Activated CD8-positive, alpha-beta T cell treated with anti-CD3 and anti-CD28 coated beads for 36 hours (primary cell): Measurements from ENCODE around the gene NKD1. TPM values are rescaled to one million over a fixed set of nuclear protein-coding genes. Genes with fewer than 3 reads are reported as not detected.

Experiments
- ATAC-seq: fragments of 200-7000 bp; cut with Tn5 transposase; one replicate; pipeline ENCODE4 v1.10.0; 2021; ENCODE audit warnings: mild to moderate bottlenecking, moderate library complexity
- CTCF ChIA-PET: fragments of 350-600 bp; sonication (Branson Sonifier 250); formaldehyde crosslinking; loops from one replicate; lab custom pipeline; 2021; ENCODE audit warnings: antibody characterized with exemption; lab: Charles Lee
- POLR2A ChIA-PET: fragments of 350-600 bp; sonication (Branson Sonifier 250); formaldehyde crosslinking; loops from one replicate; lab custom pipeline; 2021; ENCODE audit warnings: antibody characterized with exemption; lab: Charles Lee
- DNase-seq: peaks from one replicate; pipeline ENCODE4 v3.0.0-alpha.2; 2020
- H3K27ac Mint-ChIP-seq: one replicate; pipeline ENCODE4 v1.8.0; 2021; ENCODE audit warnings: mild to moderate bottlenecking, mixed read lengths
- H3K27me3 Mint-ChIP-seq: one replicate; pipeline ENCODE4 v1.8.0; 2021; ENCODE audit warnings: mixed read lengths
- H3K36me3 Mint-ChIP-seq: one replicate; pipeline ENCODE4 v1.8.0; 2021; ENCODE audit warnings: low read depth, mixed read lengths
- H3K4me1 Mint-ChIP-seq: one replicate; pipeline ENCODE4 v1.8.0; 2021; ENCODE audit warnings: low read depth, mixed read lengths
- H3K4me3 Mint-ChIP-seq: one replicate; pipeline ENCODE4 v1.8.0; 2021; ENCODE audit warnings: mild to moderate bottlenecking, moderate library complexity, mixed read lengths
- H3K9me3 Mint-ChIP-seq: one replicate; pipeline ENCODE4 v1.8.0; 2021; ENCODE audit warnings: mixed read lengths
- CTCF ChIP-seq: fragments of 200-600 bp; IDR thresholded peaks from one replicate; pipeline ENCODE4 v1.8.0; 2022; ENCODE audit warnings: antibody characterized with exemption, mild to moderate bottlenecking
- intact Hi-C: fragments of 100-400 bp; cut with micrococcal nuclease; formaldehyde crosslinking; loops from one replicate; pipeline ENCODE4 v1.10.0; 2022
- total RNA-seq, 2 experiments: library from RNA; stranded (reverse); gene quantifications; one replicate each; pipeline ENCODE4 v1.2.3, GENCODE V29; 2021

NKD1 gene
- total RNA-seq, 2 experiments from 2014 or later, result 1.9 to 3.6 TPM

- DNase-seq, result no peak
- no peaks in the 10 kb centered on the region for H3K9me3 Mint-ChIP-seq
- no peaks in the 10 kb centered on the region for H3K27me3 Mint-ChIP-seq
- no peaks in the 10 kb centered on the region for H3K4me1 Mint-ChIP-seq
- TF ChIP-seq CTCF, result no peak
- no peak for ATAC-seq
- CTCF ChIA-PET, result interaction anchor here (1.1 to 8.5 kb wide), 3 partner anchors 14 to 94 kb away, joined by 3 to 48 read pairs (median 4); no protein-coding TSS in a partner anchor
- no peak overlapping the region for H3K27ac Mint-ChIP-seq
- intact Hi-C loops, result no loop called here
- H3K4me3 Mint-ChIP-seq, result no peak overlapping the region
- POLR2A ChIA-PET, result interaction anchor here (0.9 to 1.2 kb wide), 2 partner anchors 10 to 110 kb away, joined by 3 to 4 read pairs; no protein-coding TSS in a partner anchor
- H3K36me3 Mint-ChIP-seq, result no peaks in the 10 kb centered on the region
Observed at GRCh38 chr16:50652836-50653425, 104.7 kb downstream of the NKD1 start.

DNA sequence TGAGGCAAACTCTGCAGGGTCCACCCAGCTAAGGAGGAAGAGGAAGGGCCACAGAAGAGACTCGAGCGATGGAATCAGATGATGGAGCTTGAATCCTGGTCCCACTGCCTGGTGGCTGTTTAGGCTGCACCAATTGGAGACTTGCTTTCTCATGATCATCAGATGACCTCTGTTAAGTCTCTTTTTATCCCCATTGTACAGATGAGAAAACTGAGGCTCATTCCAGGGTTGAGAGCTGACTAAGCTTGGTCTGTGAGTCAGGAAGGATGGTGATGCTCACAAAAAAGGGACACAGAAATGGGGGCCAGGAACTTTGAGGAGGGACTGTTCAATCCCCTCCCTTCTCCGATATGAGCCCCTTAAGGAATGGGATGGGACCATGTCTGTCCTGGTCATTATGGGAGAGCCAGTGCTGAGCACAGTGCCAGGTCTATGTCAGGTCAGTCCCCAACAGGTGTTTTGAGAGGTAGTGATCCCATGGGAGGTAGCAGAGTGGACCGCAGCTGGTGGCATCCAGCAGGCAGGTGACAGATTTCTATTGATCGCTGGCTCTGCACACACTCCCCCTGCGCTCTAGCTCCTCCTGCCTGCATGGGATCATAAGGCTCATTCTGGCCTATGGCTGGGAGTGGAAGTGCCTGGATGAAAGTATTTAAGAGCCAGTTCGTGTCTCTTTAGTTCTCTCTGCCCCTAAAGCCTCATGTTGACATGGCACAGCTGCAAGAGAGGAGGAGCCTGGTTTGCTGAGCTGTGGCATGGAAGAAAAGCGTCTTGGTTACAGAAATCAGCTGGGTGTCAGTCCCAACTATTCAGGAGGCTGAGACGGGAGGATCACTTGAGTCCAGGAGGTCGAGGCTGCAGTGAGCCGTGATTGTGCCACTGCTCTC lies 105.7 kb downstream of the NKD1 start:
- Mint-ChIP-seq H3K9me3 (no peaks in the 10 kb centered on the region), H3K27me3 (no peaks in the 10 kb centered on the region), H3K4me3 (no peak overlapping the region), H3K36me3 (no peaks in the 10 kb centered on the region), H3K27ac (no peak overlapping the region), H3K4me1 (no peaks in the 10 kb centered on the region)
- CTCF ChIA-PET, result interaction anchor here (1.1 to 8.5 kb wide), 3 partner anchors 13 to 93 kb away, joined by 3 to 48 read pairs (median 4); no protein-coding TSS in a partner anchor
- ATAC-seq (no peak), DNase-seq (no peak)
- POLR2A ChIA-PET, result interaction anchor here (0.9 kb wide), 1 partner anchor 9 kb away, joined by 4 read pairs; no protein-coding TSS in a partner anchor
- intact Hi-C loops, result no loop called here
- TF ChIP-seq CTCF, result no peak

DNA sequence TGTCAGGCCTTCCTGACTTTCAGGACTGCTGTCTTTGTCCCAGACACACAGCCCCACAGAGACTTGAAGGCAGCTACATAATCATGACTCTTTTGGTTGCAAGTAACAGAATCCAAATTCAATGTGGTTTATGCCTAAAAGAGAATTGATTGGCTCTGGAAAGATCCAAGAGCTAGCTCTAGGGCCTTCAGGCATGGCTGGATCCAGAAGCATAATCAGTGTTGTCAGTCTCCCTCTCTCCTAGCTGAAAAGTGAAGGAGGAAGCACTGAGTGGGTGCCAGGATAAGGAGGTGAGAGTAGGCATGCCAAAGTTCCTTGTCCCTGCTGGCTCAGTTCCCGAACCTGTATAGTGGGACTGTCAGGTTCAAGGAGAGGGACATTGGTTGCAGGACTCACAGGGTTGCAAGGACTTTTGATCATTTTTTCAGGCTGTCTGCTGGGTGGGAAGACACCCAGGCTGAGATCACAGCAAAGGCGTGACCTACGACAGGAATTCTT lies 107.4 kb downstream of the NKD1 start:
- CTCF ChIA-PET, result interaction anchor here (8.5 kb wide), 1 partner anchor 11 kb away, joined by 48 read pairs; no protein-coding TSS in a partner anchor
- Mint-ChIP-seq H3K27ac (no peak overlapping the region), H3K4me3 (no peak overlapping the region), H3K4me1 (no peaks in the 10 kb centered on the region), H3K36me3 (no peaks in the 10 kb centered on the region), H3K9me3 (no peaks in the 10 kb centered on the region), H3K27me3 (no peaks in the 10 kb centered on the region)
- TF ChIP-seq CTCF, result no peak
- POLR2A ChIA-PET, result no interaction called here
- intact Hi-C loops, result no loop called here
- ATAC-seq (no peak), DNase-seq (no peak)

DNA sequence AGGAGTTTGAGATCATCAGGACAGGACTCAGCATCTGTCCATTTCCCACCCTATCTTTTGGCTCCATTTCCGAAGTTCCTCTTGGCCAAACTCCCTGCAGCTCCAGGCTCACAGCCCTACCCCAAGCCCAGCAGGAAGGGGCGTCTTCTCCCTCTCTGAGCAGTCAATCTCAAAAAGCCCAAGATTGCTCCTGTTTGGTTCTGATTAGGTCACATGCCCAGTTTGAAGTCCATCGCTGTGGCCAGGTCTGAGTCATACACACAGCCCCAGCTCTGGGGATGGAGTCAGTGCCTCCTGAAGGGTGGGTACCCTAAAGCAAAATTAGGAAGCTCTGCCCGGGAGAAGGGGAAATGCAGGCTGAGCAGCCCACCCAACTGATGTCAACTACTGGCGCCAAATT lies 109.0 kb downstream of the NKD1 start:
- no peak for DNase-seq

More for the DNA sequence above, 109.0 kb downstream of the NKD1 start:
- no peak for TF ChIP-seq CTCF
- ATAC-seq, result no peak
- CTCF ChIA-PET, result interaction anchor here (0.8 kb wide), 1 partner anchor 8 kb away, joined by 3 read pairs; no protein-coding TSS in a partner anchor
- POLR2A ChIA-PET, result no interaction called here
- Mint-ChIP-seq H3K27me3 (no peaks in the 10 kb centered on the region), H3K27ac (no peak overlapping the region), H3K4me1 (no peaks in the 10 kb centered on the region), H3K4me3 (no peak overlapping the region), H3K9me3 (no peaks in the 10 kb centered on the region), H3K36me3 (no peaks in the 10 kb centered on the region)
- intact Hi-C loops, result no loop called here
